ENCODE measurements around the gene SMDT1. TPM values are rescaled to one million over a fixed set of nuclear protein-coding genes. Genes with fewer than 3 reads are reported as not detected.

SMDT1 gene
- total and polyA plus RNA-seq, 2 experiments from 2014 or later: 3.5 to 77.0 TPM

DNA sequence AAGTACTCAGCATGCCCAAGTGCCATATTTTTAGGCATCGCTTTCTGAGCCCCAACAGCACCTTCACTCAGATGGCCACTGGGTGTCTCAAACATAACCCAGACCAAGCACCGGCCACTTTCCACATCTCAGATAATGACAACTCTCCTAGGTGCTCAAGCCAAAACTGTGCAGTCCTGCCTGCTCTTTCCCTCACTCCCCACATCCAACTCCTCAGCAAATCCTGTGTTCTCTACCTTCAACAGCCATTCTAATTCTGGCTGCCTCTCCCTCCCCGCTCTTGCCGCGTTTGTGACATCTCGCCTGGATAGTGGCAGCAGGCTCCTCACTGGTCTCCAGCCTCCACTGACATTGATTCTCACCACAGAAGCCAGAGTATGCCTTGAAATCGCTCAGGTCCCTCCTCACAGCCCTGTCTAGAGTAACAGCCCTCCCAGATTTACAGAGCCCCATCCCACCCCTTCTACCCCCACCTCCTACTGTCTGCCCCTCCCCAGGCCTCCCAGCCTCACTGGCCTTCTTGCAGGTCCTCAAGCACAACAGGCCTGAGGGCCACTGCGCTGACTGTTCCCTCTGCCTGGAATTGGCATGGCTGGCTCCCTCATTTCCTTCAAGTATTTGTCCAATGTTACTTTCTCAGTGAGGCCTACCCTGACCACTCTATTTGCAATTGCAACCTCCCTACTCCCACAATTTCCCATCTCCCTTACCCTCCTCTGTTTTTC is 6.7 kb upstream of the SMDT1 start:
- no peaks in the 10 kb centered on the region for H3K36me3 ChIP-seq (ENCODE audit: low read depth)
- no peak overlapping the region for H3K4me2 ChIP-seq (ENCODE audit: unreplicated experiment)
- no peaks in the 10 kb centered on the region for H4K20me1 ChIP-seq (ENCODE audit: insufficient read depth)
- H2AFZ ChIP-seq: peak overlapping the region; percentile 79; the same call in 1 of the 2 replicates
- WGBS, 2 experiments (ENCODE audit: low coverage in 1 of 2, low lambda C conversion rate in 2 of 2, missing lambda C conversion rate in 2 of 2): 68 to 71% methylated on average over 8 of the region's 8 CpGs
- H3K27me3 ChIP-seq (replicated peaks; ENCODE audit: insufficient read depth): no peaks in the 10 kb centered on the region
- H3F3A ChIP-seq (ENCODE audit: insufficient read depth): peaks cover 22% of the 10 kb centered on the region
- peak; percentile 33 for DNase-seq
- no peak for TF ChIP-seq EZH2phosphoT487 (IDR thresholded peaks at IDR 0.05; ENCODE audit: insufficient read depth, low read depth)
- H3K4me1 ChIP-seq (ENCODE audit: insufficient read depth): peaks cover 24% of the 10 kb centered on the region
- no peak overlapping the region for H3K9ac ChIP-seq
- peaks cover 36% of the 10 kb centered on the region for H3K79me2 ChIP-seq (ENCODE audit: insufficient read depth)
- H3K9me3 ChIP-seq (ENCODE audit: low read depth): no peaks in the 10 kb centered on the region
- in situ Hi-C loops (cut with MboI): no loop called here
- no peak overlapping the region for H3K4me3 ChIP-seq
- no peak overlapping the region for H3K27ac ChIP-seq
- no peaks in the 10 kb centered on the region for H3K9me2 ChIP-seq (ENCODE audit: insufficient read depth)

DNA sequence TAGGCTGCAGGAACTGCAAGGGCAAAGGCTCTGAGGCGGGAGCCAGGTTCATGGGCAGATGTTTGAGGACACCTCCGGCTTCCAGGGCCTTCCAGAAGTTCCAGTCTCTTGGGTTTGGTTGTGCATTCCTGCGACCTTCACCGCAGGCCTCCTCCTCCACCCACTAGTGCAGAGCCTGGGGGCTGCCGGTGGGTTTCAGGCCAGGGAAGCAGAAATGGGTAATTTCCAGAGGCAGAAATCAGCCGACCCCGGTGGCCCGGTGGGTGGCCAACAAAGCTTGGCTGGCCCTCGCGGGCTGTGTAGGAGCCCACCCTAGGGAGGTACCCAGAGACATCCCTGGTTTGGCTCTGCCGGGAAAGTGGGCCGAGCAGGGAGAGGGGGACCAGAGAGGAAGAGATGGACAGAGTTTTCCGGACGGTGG is 5.9 kb upstream of the SMDT1 start:
- Histone ChIP-seq H4K20me1 (ENCODE audit: insufficient read depth) (no peaks in the 10 kb centered on the region), H3K9ac (peak overlapping the region; percentile 99), H2AFZ (peak overlapping the region; percentile 79), H3K9me2 (ENCODE audit: insufficient read depth) (no peaks in the 10 kb centered on the region), H3K79me2 (ENCODE audit: insufficient read depth) (peaks cover 36% of the 10 kb centered on the region), H3K9me3 (ENCODE audit: low read depth) (no peaks in the 10 kb centered on the region), H3K4me3 (peak overlapping the region; percentile 77), H3F3A (ENCODE audit: insufficient read depth) (peaks cover 30% of the 10 kb centered on the region), H3K27me3 (replicated peaks; ENCODE audit: insufficient read depth) (no peaks in the 10 kb centered on the region), H3K27ac (peak overlapping the region; percentile 75), H3K4me1 (ENCODE audit: insufficient read depth) (peaks cover 31% of the 10 kb centered on the region), H3K4me2 (ENCODE audit: unreplicated experiment) (peak overlapping the region; percentile 96), H3K36me3 (ENCODE audit: low read depth) (no peaks in the 10 kb centered on the region)
- WGBS, 2 experiments (ENCODE audit: low coverage in 1 of 2, low lambda C conversion rate in 2 of 2, missing lambda C conversion rate in 2 of 2): 49 to 51% methylated on average over 14 of the region's 14 CpGs
- TF ChIP-seq EZH2 (IDR thresholded peaks at IDR 0.05; ENCODE audit: insufficient read depth, poor library complexity, severe bottlenecking) (no peak), EZH2phosphoT487 (IDR thresholded peaks at IDR 0.05; ENCODE audit: insufficient read depth, low read depth) (no peak)
- DNase-seq: no peak
- in situ Hi-C loops (cut with MboI): no loop called here

DNA sequence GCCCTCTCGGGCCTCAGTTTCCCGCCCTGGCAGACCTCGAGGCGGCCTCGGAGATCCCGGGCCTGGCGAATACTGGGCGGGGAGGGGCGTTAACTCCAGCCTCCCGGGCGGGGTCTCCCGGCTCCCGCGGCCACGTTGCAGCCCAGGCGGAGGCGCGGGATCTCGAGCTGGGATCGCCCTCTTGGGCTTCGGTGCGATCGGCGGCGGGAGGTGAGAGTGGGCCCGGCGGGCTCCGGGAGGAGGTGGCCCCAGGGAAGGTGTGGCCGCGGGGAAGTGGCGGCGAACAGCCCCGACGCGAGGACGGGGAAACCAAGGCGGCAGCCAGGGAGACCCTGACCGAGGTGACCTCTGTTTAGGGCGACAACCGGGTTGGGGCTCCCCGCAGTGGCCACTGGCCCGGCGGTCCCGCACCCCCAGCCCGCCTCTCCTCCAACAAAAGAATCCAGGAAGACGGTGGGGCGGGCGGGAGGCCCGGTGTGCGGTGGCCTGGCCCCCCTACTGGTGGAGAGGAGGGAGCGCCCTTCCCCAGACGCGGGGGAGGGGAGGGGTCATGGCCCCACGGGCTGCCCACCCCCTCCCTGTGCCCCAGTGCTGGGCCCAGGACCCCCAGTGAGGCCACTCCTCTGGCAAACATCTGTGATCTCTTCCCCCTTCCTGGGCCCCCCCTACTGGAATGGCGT is 5.2 kb upstream of the SMDT1 start, which contains the start of gene PHETA2:
Gene PHETA2, plus strand, starts transcription at position 117 of the 680 bp plus-strand sequence. CDS start 3,046 bp downstream, outside the sequence.
- in situ Hi-C loops (cut with MboI): no loop called here
- WGBS, 2 experiments (ENCODE audit: low coverage in 1 of 2, low lambda C conversion rate in 2 of 2, missing lambda C conversion rate in 2 of 2): 1% methylated on average over 13 to 30 of the region's 55 CpGs
- Histone ChIP-seq H3K9me2 (ENCODE audit: insufficient read depth) (no peaks in the 10 kb centered on the region), H3K4me3 (peak within 1 kb of the TSS; percentile 77), H3K4me1 (ENCODE audit: insufficient read depth) (peaks cover 37% of the 10 kb centered on the region), H2AFZ (peak within 1 kb of the TSS; percentile 79), H3F3A (ENCODE audit: insufficient read depth) (peaks cover 35% of the 10 kb centered on the region), H4K20me1 (ENCODE audit: insufficient read depth) (no peaks in the 10 kb centered on the region), H3K27me3 (replicated peaks; ENCODE audit: insufficient read depth) (no peaks in the 10 kb centered on the region), H3K79me2 (ENCODE audit: insufficient read depth) (peaks cover 36% of the 10 kb centered on the region), H3K4me2 (ENCODE audit: unreplicated experiment) (peak within 1 kb of the TSS; percentile 96), H3K9ac (peak within 1 kb of the TSS; percentile 99), H3K9me3 (ENCODE audit: low read depth) (no peaks in the 10 kb centered on the region), H3K27ac (peak within 1 kb of the TSS; percentile 75), H3K36me3 (ENCODE audit: low read depth) (no peaks in the 10 kb centered on the region)
- DNase-seq: peak; percentile 80
- no peak for TF ChIP-seq EZH2phosphoT487 (IDR thresholded peaks at IDR 0.05; ENCODE audit: insufficient read depth, low read depth)
- TF ChIP-seq EZH2 (IDR thresholded peaks at IDR 0.05; ENCODE audit: insufficient read depth, poor library complexity, severe bottlenecking): no peak

DNA sequence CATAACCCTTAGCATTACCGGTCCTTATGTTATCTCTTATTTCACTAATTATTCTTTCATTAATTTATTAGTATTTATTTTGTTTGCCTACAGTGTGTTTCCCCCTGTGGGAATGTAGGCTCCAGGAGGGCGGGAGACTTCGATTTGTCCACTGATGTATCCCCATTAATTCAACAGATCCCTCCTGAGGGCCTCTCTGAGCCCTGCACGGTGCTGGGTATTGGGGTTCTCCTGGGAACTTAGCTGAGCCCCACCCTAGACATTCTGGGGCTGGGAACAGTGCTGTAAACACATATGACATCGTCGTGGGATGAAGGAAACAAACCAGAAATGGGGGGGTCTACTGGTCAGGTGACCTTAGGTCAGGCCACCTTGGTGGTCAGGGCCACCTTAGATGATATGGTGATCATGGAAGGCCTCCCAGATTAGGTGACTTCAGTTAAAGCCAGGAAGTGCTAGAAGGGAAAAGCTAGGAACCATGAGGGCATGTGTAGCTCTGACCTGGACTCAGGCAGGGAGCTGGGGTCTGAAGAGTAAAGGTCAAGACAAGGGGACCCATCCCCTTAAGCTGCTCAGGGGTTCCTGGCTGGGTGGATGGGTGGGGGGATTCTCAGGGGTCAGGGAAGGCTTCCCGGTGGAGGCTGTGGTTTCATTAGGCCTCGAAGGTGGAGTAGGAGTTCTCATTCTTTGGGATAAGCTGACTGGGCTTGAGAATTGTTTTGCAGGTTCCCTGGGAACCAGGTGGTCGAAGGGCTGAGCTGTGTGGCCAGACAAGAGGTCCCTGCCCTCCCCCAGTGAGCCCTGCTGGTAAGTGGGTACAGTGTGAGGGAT is 4.4 kb upstream of the SMDT1 start:
- Histone ChIP-seq H3K9me3 (ENCODE audit: low read depth) (no peaks in the 10 kb centered on the region), H3K27ac (peak overlapping the region; percentile 75), H3K4me3 (peak overlapping the region; percentile 77), H3F3A (ENCODE audit: insufficient read depth) (peaks cover 36% of the 10 kb centered on the region), H3K36me3 (ENCODE audit: low read depth) (no peaks in the 10 kb centered on the region), H3K27me3 (replicated peaks; ENCODE audit: insufficient read depth) (no peaks in the 10 kb centered on the region), H3K79me2 (ENCODE audit: insufficient read depth) (peaks cover 36% of the 10 kb centered on the region), H3K9ac (peak overlapping the region; percentile 99), H3K4me1 (ENCODE audit: insufficient read depth) (peaks cover 31% of the 10 kb centered on the region), H3K4me2 (ENCODE audit: unreplicated experiment) (peak overlapping the region; percentile 96), H3K9me2 (ENCODE audit: insufficient read depth) (no peaks in the 10 kb centered on the region), H4K20me1 (ENCODE audit: insufficient read depth) (no peaks in the 10 kb centered on the region), H2AFZ (peak overlapping the region; percentile 79)
- no peak for DNase-seq
- in situ Hi-C loops (cut with MboI): no loop called here
- TF ChIP-seq EZH2phosphoT487 (IDR thresholded peaks at IDR 0.05; ENCODE audit: insufficient read depth, low read depth): no peak
- TF ChIP-seq EZH2 (IDR thresholded peaks at IDR 0.05; ENCODE audit: insufficient read depth, poor library complexity, severe bottlenecking): no peak
- 36% methylated on average over 9 of the region's 9 CpGs for WGBS, 2 experiments (ENCODE audit: low coverage in 1 of 2, low lambda C conversion rate in 2 of 2, missing lambda C conversion rate in 2 of 2)

All from GM23248 (cell line).